Epithelial cell of esophagus (primary cell): ENCODE measurements around the gene KRTAP4-6.
"Not testable (repeated sequence)": the region's sequence is repeated elsewhere in the genome, so short reads cannot be mapped to it uniquely, and the experiment has no call there.

Experiments
- DNase-seq: peaks from one replicate; pipeline ENCODE4 v3.0.0; 2010; ENCODE audit warnings: low read depth
- H3K4me3 ChIP-seq: 2 replicates; pipeline ENCODE4 v1.5.1; 2011; ENCODE audit warnings: mild to moderate bottlenecking, low read length, control low read depth
- CTCF ChIP-seq: IDR thresholded peaks from 2 replicates; pipeline ENCODE4 v1.5.1; 2011; ENCODE audit warnings: low read depth, mild to moderate bottlenecking, low read length, control low read depth, inconsistent platforms; ENCODE audit not compliant: insufficient read depth; ENCODE audit errors: missing control alignments

Gene KRTAP4-6

GRCh38 chr17:41144846-41145245 lies 4.5 kb upstream of the KRTAP4-6 start:
- no peak for TF ChIP-seq CTCF
- no peak for DNase-seq
- H3K4me3 ChIP-seq, result no peak overlapping the region

DNA sequence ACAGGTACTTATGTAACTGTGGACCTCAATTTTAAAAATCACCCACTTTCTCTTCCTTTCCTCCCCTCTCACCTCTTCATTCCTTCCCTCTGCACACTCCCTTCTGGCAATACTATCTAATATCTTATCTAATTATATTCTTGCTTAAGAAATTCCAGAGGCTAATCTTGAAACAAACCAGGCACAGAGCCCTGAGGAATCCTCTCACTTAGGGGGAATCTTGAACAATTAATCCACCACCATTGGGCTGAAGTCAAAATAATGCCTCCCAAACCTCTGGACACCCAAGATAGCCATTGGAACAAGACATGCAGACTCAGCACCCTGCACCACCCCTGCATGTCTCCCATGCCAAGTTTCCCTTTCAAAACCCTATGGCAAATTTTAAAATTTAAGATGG lies 1.0 kb upstream of the KRTAP4-6 start:
- DNase-seq, result no peak
- no peak for TF ChIP-seq CTCF
- no peak overlapping the region for H3K4me3 ChIP-seq

DNA sequence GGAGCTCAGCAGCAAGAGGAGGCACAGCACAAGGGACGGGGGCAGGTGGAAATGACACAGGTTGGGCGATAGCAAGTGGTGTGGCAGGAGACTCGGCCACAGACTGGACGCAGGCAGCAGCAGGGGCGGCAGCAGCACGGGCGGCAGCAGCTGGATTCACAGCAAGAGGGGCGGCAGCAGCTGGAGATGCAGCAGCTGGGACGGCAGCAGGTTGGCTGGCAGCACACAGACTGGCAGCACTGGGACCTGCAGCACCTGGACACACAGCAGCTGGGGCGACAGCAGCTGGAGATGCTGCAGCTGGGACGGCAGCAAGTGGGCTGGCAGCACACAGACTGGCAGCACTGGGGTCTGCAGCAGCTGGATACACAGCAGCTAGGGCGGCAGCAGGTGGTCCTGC lies 479 bp downstream of the KRTAP4-6 start:
- DNase-seq, H3K4me3 ChIP-seq: not testable (repeated sequence)

- H3K4me3 ChIP-seq, result no peak overlapping the region
- peak; percentile 15 for DNase-seq
Measured at GRCh38 chr17:41133880-41134735, 6.2 kb downstream of the KRTAP4-6 start.

DNA sequence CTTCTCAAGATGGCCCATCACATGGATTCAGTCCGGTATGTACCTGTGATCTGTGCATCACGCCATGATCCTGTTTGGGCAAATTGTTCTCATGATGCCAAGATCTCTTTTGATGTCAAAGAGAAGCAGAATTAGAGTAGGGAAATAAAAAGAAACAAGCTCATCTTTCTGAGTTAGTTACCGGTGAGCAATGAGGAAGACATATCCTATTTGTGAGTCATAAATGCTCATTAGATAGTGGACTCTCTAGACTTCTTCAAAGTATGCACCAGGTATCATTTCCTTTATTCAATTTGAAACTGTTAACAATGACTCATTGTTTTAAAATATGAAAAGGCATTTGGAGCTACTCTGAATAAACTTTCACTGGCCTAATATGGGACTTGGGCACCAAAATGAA lies 8.4 kb downstream of the KRTAP4-6 start:
- H3K4me3 ChIP-seq, result no peak overlapping the region
- no peak for TF ChIP-seq CTCF
- DNase-seq, result peak; percentile 83

More at GRCh38 chr17:41133880-41134735, 6.2 kb downstream of the KRTAP4-6 start:
- no peak for TF ChIP-seq CTCF

DNA sequence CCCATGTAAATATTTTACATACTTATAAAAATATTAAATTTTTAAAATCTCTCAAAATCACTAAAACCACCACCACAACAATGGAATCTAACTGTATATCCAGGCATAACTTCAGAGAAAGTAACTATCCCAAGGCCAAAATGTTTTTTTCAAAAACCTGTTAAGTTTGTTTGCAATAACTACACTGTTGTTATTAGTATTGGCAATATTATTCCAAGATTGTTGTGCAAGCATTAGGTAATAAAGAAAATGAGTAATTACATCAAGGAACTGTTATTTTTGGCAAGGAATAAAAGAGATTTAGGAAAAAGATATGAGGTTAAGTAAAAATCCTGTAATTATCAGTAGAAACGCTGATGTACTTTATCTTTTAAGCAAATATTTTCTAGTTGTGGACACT lies 13.0 kb downstream of the KRTAP4-6 start:
- peak; percentile 50 for DNase-seq
- no peak for TF ChIP-seq CTCF
- H3K4me3 ChIP-seq, result no peak overlapping the region

DNA sequence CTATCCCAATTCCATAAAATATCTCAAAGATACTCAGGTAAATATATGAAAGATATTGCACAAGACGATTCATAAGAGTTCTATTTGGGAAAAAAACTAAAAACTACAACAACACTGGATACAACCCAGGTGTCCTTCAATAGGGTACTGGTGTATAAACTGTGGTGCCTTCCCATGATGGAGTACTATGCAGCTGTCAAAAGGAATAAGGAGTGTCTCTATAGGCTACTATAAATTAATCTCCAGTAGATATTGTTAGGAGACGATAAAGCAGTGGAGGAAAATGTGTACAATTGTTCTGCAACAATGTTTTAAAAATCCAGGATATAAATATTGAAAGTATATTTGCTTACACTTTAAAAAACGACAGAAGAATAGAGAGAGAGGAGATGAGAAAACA lies 13.9 kb downstream of the KRTAP4-6 start:
- no peak for TF ChIP-seq CTCF
- no peak overlapping the region for H3K4me3 ChIP-seq
- no peak for DNase-seq
